ENCODE measurements around the gene ARFIP2.

GRCh38 chr11:6433998-6434660 lies 47.0 kb downstream of the ARFIP2 start:
- TF ChIP-seq, protein P1, sequence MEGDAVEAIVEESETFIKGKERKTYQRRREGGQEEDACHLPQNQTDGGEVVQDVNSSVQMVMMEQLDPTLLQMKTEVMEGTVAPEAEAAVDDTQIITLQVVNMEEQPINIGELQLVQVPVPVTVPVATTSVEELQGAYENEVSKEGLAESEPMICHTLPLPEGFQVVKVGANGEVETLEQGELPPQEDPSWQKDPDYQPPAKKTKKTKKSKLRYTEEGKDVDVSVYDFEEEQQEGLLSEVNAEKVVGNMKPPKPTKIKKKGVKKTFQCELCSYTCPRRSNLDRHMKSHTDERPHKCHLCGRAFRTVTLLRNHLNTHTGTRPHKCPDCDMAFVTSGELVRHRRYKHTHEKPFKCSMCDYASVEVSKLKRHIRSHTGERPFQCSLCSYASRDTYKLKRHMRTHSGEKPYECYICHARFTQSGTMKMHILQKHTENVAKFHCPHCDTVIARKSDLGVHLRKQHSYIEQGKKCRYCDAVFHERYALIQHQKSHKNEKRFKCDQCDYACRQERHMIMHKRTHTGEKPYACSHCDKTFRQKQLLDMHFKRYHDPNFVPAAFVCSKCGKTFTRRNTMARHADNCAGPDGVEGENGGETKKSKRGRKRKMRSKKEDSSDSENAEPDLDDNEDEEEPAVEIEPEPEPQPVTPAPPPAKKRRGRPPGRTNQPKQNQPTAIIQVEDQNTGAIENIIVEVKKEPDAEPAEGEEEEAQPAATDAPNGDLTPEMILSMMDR (IDR thresholded peaks at IDR 0.05): no peak
- no peak for TF ChIP-seq POLR2AphosphoS5 (IDR thresholded peaks at IDR 0.05)

Measured in breast epithelium (tissue), 3 donors.